Activated T-cell treated with anti-CD3 and anti-CD28 coated beads, Interleukin-2, amount 50 U/mL, for 72 hours (primary cell): ENCODE measurements around the gene PHF20. TPM values are rescaled to one million over a fixed set of nuclear protein-coding genes. Genes with fewer than 3 reads are reported as not detected.
"Not testable (repeated sequence)": the region's sequence is repeated elsewhere in the genome, so short reads cannot be mapped to it uniquely, and the experiment has no call there.

Source experiments
- ATAC-seq, 2 donors: fragments of 150-1000 bp; cut with Tn5 transposase; replicated peaks in 1 of 2; 2 replicates each; pipeline ENCODE4 v1.10.0; 2021; ENCODE audit warnings: moderate library complexity in 2 of 2, mild to moderate bottlenecking in 1 of 2
- DNase-seq, 2 donors: peaks; one replicate each; pipeline ENCODE4 v3.0.0; 2021 to 2022; ENCODE audit warnings: mixed read lengths in 1 of 2
- H3K27ac Mint-ChIP-seq: one replicate; pipeline ENCODE4 v1.8.0; 2022; ENCODE audit warnings: mild to moderate bottlenecking, moderate library complexity, mixed read lengths
- H3K27me3 Mint-ChIP-seq: one replicate; pipeline ENCODE4 v1.8.0; 2022; ENCODE audit warnings: low read depth, mixed read lengths
- H3K36me3 Mint-ChIP-seq, 2 donors: one replicate each; pipeline ENCODE4 v1.8.0; 2022; ENCODE audit warnings: mixed read lengths in 2 of 2, mild to moderate bottlenecking in 1 of 2; ENCODE audit not compliant: insufficient read depth in 2 of 2
- H3K4me1 Mint-ChIP-seq: one replicate; pipeline ENCODE4 v1.8.0; 2022; ENCODE audit warnings: low read depth, mixed read lengths
- H3K4me3 Mint-ChIP-seq, 2 donors: one replicate each; pipeline ENCODE4 v1.8.0; 2022; ENCODE audit warnings: mild to moderate bottlenecking in 2 of 2, mixed read lengths in 2 of 2, moderate library complexity in 2 of 2
- H3K9me3 Mint-ChIP-seq, 2 donors: one replicate each; pipeline ENCODE4 v1.8.0; 2022; ENCODE audit warnings: mixed read lengths in 2 of 2
- total RNA-seq, 2 donors: library from RNA; stranded (reverse); gene quantifications; one replicate each; pipeline ENCODE4 v1.2.3, GENCODE V29; 2022

PHF20 gene
- total RNA-seq, 2 donors from 2014 or later = 68.1 to 68.6 TPM

DNA sequence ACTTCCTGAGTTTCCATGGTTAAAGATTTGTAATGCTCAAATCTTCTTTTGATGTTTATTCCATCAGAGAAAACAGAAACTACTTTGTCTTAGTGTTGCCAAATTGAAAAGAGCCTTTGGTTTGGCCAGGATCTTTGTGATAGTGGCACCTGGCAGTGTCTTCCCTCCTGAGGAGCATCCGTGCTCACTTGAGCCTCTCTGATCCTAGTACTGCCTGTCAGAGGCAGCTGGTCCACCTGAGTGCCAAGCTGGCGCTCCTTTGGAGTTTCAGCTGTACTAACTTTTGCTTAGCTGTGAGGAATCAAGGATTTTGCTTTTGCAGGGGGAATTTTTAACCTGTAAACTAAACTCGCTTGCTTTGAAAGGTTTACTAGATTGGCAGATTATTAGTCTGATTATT, 121.1 kb downstream of the PHF20 start:
- no peaks in the 10 kb centered on the region for H3K27me3 Mint-ChIP-seq
- H3K4me3 Mint-ChIP-seq = no peak overlapping the region
- H3K9me3 Mint-ChIP-seq = no peaks in the 10 kb centered on the region
- H3K27ac Mint-ChIP-seq = no peak overlapping the region
- ATAC-seq (no peak), DNase-seq (no peak)
- H3K36me3 Mint-ChIP-seq = peaks cover 0 to 5% of the 10 kb centered on the region in 2 donors
- H3K4me1 Mint-ChIP-seq = peaks cover 27% of the 10 kb centered on the region

DNA sequence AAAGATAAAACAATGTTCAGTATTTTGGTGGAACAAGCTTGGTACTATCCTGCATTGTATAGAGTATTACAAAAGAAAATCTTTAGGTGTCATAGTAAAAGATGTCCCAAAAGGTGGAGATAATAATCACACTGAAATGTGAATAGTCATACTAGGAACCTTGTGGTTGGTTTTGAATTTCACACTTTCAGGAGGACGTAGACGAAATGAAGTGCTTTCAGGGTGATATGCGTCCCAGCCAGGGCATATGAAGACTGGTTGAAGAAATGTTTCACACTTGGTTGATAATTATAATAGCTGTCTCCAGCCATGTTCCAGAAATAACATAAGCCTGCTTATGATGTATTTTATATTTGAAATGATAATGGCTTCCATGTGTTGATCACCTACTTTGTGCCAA, 122.1 kb downstream of the PHF20 start:
- peak; percentile 10 to 19 for DNase-seq
- Mint-ChIP-seq H3K4me3 (no peak overlapping the region), H3K4me1 (peaks cover 27% of the 10 kb centered on the region), H3K27ac (no peak overlapping the region), H3K36me3 (peaks cover 0 to 5% of the 10 kb centered on the region in 2 donors), H3K27me3 (no peaks in the 10 kb centered on the region), H3K9me3 (no peaks in the 10 kb centered on the region)
- peak; percentile 94 for ATAC-seq

DNA sequence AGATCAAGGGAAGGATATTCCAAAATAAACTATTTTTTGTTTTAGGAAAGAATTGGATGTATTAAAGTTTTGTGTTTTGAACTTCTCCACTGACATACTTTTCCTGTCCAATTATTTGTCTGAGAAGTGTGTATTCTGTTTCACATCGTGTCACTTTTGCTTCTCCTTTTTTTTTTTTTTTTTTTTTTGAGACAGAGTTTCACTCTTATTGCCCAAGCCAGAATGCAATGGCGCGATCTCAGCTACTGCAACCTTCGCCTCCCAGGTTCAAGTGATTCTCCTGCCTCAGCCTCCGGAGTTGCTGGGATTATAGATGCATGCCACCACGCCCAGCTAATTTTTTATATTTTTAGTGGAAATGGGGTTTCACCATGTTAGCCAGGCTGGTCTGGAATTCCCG, 123.7 kb downstream of the PHF20 start:
- ATAC-seq, H3K27ac Mint-ChIP-seq, H3K9me3 Mint-ChIP-seq: not testable (repeated sequence)

DNA sequence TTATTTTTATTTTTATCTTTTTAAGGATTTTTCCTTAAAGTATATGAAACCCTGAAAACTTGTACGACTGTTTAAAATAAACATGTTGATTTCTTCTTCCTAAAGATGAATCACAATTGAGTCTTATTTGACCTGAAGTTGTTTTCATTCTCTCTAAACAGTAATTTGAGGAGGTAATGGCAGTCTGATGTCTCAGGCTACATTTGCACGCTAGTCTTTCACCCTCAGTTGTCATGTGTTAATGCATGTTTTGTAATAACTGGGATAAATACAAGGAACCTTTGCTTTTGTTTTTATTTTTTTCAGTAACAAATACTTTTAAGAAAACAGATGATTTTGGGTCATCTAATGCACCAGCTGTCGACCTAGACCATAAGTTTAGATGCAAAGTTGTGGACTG, 127.2 kb downstream of the PHF20 start:
- Mint-ChIP-seq H3K27ac (no peak overlapping the region), H3K36me3 (peaks cover 0 to 9% of the 10 kb centered on the region in 2 donors), H3K4me1 (peaks cover 16% of the 10 kb centered on the region), H3K27me3 (no peaks in the 10 kb centered on the region), H3K9me3 (no peaks in the 10 kb centered on the region), H3K4me3 (no peak overlapping the region)
- no peak for DNase-seq
- ATAC-seq = no peak

More for the DNA sequence above, 123.7 kb downstream of the PHF20 start:
- not testable (repeated sequence) for DNase-seq, H3K27me3 Mint-ChIP-seq, H3K4me3 Mint-ChIP-seq, H3K36me3 Mint-ChIP-seq
- H3K4me1 Mint-ChIP-seq = peaks cover 27% of the 10 kb centered on the region

DNA sequence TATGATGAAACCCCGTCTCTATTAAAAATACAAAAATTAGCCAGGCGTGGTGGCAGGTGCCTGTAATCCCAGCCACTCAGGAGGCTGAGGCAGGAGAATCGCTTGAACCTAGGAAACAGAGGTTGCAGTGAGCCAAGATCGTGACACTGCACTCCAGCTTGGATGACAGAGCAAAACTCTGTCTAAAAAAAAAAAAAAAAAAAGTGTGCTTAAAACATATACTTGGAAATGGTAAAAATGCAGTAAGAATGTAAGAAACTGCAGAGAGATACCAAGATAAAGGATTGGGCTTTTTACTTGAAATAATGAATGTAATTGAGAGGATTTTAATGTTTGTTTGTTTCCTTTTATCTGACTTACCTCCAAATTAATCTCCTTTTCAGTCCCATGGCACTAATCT, 129.4 kb downstream of the PHF20 start:
- H3K9me3 Mint-ChIP-seq, ATAC-seq, H3K4me3 Mint-ChIP-seq, H3K27me3 Mint-ChIP-seq, DNase-seq, H3K36me3 Mint-ChIP-seq, H3K27ac Mint-ChIP-seq: not testable (repeated sequence)
- H3K4me1 Mint-ChIP-seq = peaks cover 13% of the 10 kb centered on the region

DNA sequence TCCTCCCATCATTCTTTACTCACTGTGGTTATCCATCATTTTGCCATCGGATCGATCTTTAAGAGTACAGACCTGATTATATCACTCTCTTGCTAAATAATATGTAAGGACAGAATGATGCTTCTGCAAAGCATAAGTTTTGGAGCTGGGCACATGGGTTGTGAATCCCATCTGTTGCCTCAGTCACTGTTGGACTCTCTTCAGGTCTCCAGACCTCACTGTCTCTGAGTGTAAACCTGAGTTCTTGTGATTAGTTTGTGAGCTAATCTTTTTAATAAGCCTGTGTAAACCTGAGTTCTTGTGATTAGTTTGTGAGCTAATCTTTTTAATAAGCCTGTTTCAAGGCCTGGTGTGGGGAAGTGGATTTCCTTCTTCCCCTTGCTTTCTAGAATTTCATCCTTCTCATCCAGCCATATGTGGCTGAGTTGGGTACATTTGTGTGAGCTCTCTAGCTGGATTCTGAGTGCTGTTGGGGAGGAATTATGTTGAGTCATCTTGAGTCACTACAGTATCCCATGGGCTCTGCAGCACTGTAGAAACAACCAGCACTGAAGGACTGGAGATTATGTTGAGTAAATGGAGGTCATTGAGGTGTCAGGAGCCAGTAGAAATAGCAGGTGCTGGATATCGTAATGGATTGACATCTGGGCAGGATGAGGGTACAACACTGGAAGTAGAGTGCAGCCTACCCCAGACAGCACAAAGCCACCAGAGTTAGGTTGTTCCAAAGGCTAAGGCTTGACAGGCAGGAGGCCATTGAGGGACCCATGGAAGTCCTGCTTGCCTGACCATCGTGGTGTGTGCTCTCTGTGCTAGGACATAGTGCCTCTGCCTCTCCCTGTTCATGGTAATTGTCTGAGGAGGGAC, 130.1 kb downstream of the PHF20 start:
- no peak overlapping the region for H3K27ac Mint-ChIP-seq
- no peaks in the 10 kb centered on the region for H3K27me3 Mint-ChIP-seq
- H3K4me1 Mint-ChIP-seq = peaks cover 13% of the 10 kb centered on the region
- H3K36me3 Mint-ChIP-seq = peaks cover 1 to 7% of the 10 kb centered on the region in 2 donors
- no peak overlapping the region for H3K4me3 Mint-ChIP-seq
- no peak for DNase-seq
- no peaks in the 10 kb centered on the region for H3K9me3 Mint-ChIP-seq
- no peak for ATAC-seq

DNA sequence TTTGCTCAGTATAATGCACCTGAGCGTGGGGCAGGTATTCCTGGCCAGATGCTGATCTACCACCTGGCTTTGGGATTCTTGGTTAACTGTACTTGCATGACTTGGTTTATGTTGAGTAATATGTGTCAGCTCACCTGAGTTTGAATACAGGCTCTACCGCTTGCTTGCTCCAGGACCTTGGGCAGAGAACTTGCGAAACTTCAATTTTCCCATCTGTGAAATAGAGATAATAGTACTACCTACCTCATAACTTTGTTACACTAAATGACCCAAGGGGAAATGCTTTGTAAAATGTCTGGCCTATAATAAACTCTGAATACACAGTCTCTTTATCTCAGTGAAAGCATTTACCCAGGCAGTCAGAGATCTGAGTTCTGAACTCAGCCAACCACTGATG, 130.7 kb downstream of the PHF20 start:
- H3K4me3 Mint-ChIP-seq = no peak overlapping the region
- no peak overlapping the region for H3K27ac Mint-ChIP-seq
- no peaks in the 10 kb centered on the region for H3K27me3 Mint-ChIP-seq
- DNase-seq (no peak), ATAC-seq (no peak)
- peaks cover 1 to 7% of the 10 kb centered on the region in 2 donors for H3K36me3 Mint-ChIP-seq
- H3K4me1 Mint-ChIP-seq = peaks cover 13% of the 10 kb centered on the region
- H3K9me3 Mint-ChIP-seq = no peaks in the 10 kb centered on the region

DNA sequence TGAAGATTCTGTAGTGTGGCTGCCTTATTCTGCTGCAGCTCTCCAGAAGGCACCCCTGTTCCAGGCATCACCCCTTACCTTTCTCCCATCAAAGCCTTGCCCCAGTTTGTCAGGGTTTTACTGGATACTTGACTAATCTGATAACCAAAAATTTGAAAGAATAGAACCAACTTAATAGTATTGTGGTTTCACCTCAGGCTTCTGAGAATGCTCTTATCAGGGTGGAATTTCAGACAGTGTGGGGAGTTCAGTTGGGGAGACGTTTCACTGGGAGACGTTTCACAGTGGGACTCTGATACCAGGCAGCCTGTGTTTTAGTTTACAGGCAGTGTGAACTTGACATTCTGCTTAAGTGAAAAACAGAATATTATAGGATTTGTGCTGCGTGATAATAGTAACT, 132.0 kb downstream of the PHF20 start:
- Mint-ChIP-seq H3K27ac (no peak overlapping the region), H3K4me3 (no peak overlapping the region), H3K27me3 (no peaks in the 10 kb centered on the region), H3K4me1 (peaks cover 25% of the 10 kb centered on the region), H3K9me3 (no peaks in the 10 kb centered on the region), H3K36me3 (peaks cover 1 to 7% of the 10 kb centered on the region in 2 donors)
- DNase-seq (no peak), ATAC-seq (no peak)

DNA sequence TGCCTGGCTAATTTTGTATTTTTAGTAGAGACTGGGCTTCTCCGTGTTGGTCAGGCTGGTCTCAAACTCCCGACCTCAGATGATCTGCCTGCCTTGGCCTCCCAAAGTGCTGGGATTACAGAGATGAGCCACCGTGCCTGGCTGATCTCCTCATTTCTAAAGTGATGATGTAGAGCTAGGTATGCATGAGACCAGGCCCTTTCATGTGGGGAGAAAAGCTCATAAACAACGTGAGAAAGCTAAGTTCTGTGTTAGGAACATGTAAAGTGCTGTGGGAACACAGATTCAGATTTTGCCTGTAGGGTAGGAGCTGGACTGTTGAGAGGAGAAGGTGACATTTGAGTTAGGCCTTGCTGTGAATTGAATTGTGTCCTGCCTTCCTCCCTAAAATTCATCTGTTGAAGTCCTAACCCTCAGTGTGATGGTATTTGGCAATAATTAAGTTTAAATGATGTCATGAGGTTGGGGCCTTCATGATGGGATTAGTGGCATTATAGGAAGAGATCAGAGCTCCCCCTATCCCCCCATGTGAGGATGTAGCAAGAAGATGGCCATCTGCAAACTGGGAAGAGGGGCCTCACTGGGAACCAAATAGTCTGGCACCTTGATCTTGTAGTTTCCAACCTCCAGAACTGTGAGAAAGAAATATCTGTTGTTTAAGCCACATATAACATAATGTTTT, 133.3 kb downstream of the PHF20 start:
- H3K4me3 Mint-ChIP-seq = no peak overlapping the region
- H3K9me3 Mint-ChIP-seq = no peaks in the 10 kb centered on the region
- peak; percentile 50 to 63 for ATAC-seq
- peaks cover 1 to 5% of the 10 kb centered on the region in 2 donors for H3K36me3 Mint-ChIP-seq
- no peaks in the 10 kb centered on the region for H3K27me3 Mint-ChIP-seq
- peak overlapping the region; percentile 49 for H3K27ac Mint-ChIP-seq
- no peak for DNase-seq
- peaks cover 37% of the 10 kb centered on the region for H3K4me1 Mint-ChIP-seq

DNA sequence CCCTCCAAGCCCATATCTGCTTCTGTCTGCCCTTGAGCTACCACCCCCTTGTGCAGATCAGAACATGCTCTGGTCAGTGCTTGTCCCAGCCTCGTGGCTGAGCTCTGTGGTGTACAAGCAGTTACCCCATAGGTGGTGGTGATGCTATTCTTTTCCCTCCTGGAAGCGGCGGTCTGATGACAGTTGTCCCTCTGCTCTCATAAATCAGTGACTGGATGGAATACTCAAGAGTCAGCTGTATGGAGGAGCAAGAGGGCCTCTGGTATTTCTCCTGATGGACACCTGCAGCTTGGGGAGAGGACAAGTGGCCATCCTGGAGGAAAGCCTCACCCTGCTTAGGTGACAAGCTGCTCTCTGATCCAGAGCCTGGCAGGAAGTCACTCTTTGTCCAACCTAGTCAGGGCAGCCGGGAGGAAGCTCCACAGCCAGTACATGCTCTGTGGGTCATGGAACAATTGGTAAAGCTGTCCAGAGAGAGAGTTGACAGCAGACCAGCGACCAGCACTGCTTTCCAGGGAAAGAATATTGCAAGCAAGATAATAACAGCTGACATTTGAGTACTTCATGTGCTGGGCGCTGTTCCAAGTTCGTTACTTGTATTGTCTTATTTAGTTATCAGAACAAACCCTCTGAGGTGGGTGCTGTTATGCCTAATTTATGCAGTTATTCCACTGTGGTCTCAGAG, 135.3 kb downstream of the PHF20 start:
- peaks cover 1 to 6% of the 10 kb centered on the region in 2 donors for H3K36me3 Mint-ChIP-seq
- ATAC-seq (no peak), DNase-seq (no peak)
- no peak overlapping the region for H3K27ac Mint-ChIP-seq
- no peaks in the 10 kb centered on the region for H3K27me3 Mint-ChIP-seq
- no peaks in the 10 kb centered on the region for H3K9me3 Mint-ChIP-seq
- H3K4me1 Mint-ChIP-seq = peaks cover 38% of the 10 kb centered on the region
- no peak overlapping the region for H3K4me3 Mint-ChIP-seq

DNA sequence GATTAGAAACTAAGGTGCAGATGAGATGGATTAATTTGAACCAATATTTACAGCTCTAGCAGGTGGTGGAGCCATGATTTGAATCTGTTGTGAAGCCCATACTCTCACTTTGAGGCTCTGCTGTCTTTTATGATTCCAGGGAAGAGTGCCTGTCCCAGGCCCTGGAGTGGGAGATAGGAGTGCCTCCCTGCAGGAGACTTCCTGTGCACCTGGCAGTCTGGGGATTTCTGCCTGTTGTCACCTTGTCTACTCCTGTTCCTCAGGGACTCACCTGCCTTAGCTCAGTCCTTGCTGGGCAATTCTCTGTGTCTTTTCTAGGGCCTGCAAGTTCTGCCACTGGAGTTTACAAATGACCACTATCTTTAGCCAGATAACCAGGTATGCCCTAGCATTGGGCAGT, 136.2 kb downstream of the PHF20 start:
- peaks cover 38% of the 10 kb centered on the region for H3K4me1 Mint-ChIP-seq

DNA sequence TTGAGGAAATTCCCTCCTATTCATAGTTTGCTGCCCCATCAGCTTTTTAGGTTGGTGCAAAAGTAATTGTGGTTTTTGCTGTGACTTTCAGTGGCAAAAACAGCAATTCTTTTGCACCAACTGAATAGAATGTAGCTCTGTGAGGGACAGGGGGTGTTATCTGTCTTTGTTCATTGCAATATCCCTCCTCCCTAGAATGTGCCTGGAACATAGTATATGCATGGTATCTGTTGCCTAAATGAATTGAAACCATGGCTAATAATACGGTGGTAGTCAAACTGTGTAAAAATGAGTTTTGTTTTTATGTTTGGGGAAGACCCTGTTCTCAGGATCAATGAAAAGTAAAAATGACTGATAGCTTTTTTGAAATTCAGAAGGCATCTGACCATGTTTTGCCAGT, 137.4 kb downstream of the PHF20 start:
- H3K9me3 Mint-ChIP-seq = no peaks in the 10 kb centered on the region
- H3K27me3 Mint-ChIP-seq = no peaks in the 10 kb centered on the region
- H3K4me1 Mint-ChIP-seq = peaks cover 38% of the 10 kb centered on the region
- peak overlapping the region in 1 of 2 donors; percentile 16 for H3K4me3 Mint-ChIP-seq
- ATAC-seq (peak; percentile 52 to 60), DNase-seq (no peak)
- peak overlapping the region; percentile 11 for H3K27ac Mint-ChIP-seq
- H3K36me3 Mint-ChIP-seq = peaks cover 4 to 15% of the 10 kb centered on the region in 2 donors

More for the DNA sequence above, 136.2 kb downstream of the PHF20 start:
- H3K4me3 Mint-ChIP-seq = no peak overlapping the region
- no peaks in the 10 kb centered on the region for H3K27me3 Mint-ChIP-seq
- H3K27ac Mint-ChIP-seq = peak overlapping the region; percentile 24
- no peaks in the 10 kb centered on the region for H3K9me3 Mint-ChIP-seq
- DNase-seq (no peak), ATAC-seq (no peak)
- H3K36me3 Mint-ChIP-seq = peaks cover 4 to 12% of the 10 kb centered on the region in 2 donors

DNA sequence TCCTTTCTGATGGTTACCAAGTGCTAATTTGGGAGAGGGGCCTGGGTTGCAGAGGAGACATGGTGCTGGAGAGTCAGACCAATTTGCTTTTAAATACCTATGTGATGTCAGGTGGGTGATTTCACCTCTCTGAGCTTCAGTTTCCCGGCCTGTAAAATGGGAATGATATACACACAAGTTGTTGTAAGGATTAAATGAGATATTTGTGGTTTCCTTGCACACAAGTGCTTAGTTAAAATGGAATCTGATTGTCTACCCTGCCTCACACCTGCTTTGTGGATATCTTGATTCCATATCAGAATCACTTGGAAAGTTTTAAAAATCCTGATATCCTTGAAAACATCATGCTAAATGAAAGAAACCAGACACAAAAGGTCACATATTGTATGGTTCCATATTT, 138.0 kb downstream of the PHF20 start:
- no peak for ATAC-seq
- Mint-ChIP-seq H3K4me1 (peaks cover 36% of the 10 kb centered on the region), H3K27me3 (no peaks in the 10 kb centered on the region), H3K4me3 (no peak overlapping the region), H3K9me3 (no peaks in the 10 kb centered on the region), H3K36me3 (peaks cover 4 to 14% of the 10 kb centered on the region in 2 donors), H3K27ac (no peak overlapping the region)
- DNase-seq = no peak
